Activated naive CD4-positive, alpha-beta T cell treated with anti-CD3 and anti-CD28 coated beads, Interleukin-2, amount 50 U/mL, for 72 hours (primary cell): Measurements from ENCODE around the gene CIRBP. TPM values are rescaled to one million over a fixed set of nuclear protein-coding genes. Genes with fewer than 3 reads are reported as not detected.

Experiments
- ATAC-seq, 2 donors: fragments of 150-1000 bp; cut with Tn5 transposase; 2 replicates each; pipeline ENCODE4 v1.10.0; 2021; ENCODE audit warnings: mild to moderate bottlenecking in 2 of 2, moderate library complexity in 2 of 2
- DNase-seq, 2 donors: peaks; one replicate each; pipeline ENCODE4 v3.0.0; 2021 to 2022; ENCODE audit warnings: low spot score in 2 of 2
- H3K27ac Mint-ChIP-seq, 2 donors: one replicate each; pipeline ENCODE4 v1.8.0; 2022; ENCODE audit warnings: mild to moderate bottlenecking in 2 of 2, mixed read lengths in 2 of 2
- H3K36me3 Mint-ChIP-seq, 2 donors: one replicate each; pipeline ENCODE4 v1.8.0; 2022; ENCODE audit warnings: mixed read lengths in 2 of 2
- H3K9me3 Mint-ChIP-seq, 2 donors: one replicate each; pipeline ENCODE4 v1.8.0; 2022; ENCODE audit warnings: mixed read lengths in 2 of 2
- total RNA-seq, 2 donors: library from RNA; stranded (reverse); gene quantifications; one replicate each; pipeline ENCODE4 v1.2.3, GENCODE V29; 2022

CIRBP gene
- total RNA-seq, 2 donors from 2014 or later = 148 to 157 TPM

DNA sequence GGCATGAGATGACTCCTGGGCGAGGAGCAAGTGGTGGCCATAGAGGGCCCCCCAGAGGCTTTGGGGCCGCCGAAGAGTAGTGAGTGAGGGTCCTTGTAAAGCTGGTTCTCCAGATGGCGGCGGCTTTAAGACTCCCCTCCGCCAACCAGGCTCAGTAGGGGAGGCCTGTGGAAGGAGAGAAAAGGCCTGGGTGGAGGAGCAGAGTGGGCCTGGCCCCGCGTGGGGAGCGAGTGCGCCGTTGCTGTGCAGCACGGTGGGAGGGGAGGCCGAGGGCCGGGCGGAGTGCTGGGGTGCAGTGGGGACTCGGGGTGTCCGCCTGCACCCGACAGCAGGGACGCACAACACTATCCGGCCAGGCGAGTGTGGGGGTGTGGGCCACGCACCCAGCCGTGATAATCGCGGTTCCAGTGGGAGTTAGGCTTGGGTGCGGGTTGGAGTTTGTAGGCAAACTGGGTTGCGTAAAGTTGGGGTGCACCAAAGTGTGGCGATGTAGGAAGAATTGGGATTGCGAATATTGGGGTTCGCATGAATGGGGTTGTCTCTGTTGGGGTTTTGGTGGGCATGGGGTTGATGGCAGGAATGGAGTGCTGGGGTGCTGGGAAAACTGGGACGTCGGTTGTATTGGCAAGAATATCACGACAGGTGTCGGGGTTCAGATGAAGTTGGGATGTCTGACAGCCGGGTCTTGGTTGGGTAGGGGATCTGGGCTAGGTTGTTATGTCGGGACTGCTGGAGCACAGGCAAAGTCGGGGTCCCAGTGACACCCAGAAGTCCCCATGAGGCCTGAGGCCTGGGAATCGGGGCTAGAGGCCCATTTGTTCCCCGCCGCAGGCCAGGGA, 687 bp upstream of the CIRBP start:
- Mint-ChIP-seq H3K27ac (peak overlapping the region; percentile 82 to 95), H3K9me3 (no peaks in the 10 kb centered on the region), H3K36me3 (peaks cover 31 to 34% of the 10 kb centered on the region in 2 donors)
- ATAC-seq (no peak), DNase-seq (no peak)

GRCh38 chr19:1269478-1270212, 513 bp downstream of the CIRBP start:
- Mint-ChIP-seq H3K36me3 (peaks cover 34 to 38% of the 10 kb centered on the region in 2 donors), H3K9me3 (no peaks in the 10 kb centered on the region), H3K27ac (peak overlapping the region; percentile 95 to 99)
- DNase-seq = peak; percentile 89 to 92
- peak; percentile 28 to 34 for ATAC-seq

- Mint-ChIP-seq H3K36me3 (peaks cover 34 to 38% of the 10 kb centered on the region in 2 donors), H3K27ac (peak overlapping the region; percentile 95 to 99), H3K9me3 (no peaks in the 10 kb centered on the region)
- DNase-seq (no peak), ATAC-seq (no peak)
These were observed 1.2 kb downstream of the CIRBP start for GRCh38 chr19:1270213-1270853.

DNA sequence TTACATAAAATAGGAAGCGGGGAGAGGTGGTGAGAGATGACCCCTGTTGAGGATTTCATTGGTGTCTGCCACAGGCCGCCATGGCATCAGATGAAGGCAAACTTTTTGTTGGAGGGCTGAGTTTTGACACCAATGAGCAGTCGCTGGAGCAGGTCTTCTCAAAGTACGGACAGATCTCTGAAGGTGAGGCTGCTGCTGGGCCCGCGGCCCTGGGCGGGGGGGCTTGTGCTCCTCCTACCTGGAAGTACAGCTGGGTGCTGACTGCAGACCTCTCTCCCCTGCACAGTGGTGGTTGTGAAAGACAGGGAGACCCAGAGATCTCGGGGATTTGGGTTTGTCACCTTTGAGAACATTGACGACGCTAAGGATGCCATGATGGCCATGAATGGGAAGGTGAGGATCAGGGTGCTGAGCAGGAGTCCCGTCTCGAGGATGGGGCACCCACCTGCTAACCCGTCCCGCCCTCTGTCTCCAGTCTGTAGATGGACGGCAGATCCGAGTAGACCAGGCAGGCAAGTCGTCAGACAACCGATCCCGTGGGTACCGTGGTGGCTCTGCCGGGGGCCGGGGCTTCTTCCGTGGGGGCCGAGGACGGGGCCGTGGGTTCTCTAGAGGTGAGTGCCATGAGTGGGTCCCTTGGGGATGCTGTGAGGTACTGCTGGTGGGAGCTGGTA, 1.9 kb downstream of the CIRBP start:
- no peak for ATAC-seq
- no peak for DNase-seq
- H3K36me3 Mint-ChIP-seq = peaks cover 34 to 38% of the 10 kb centered on the region in 2 donors
- no peaks in the 10 kb centered on the region for H3K9me3 Mint-ChIP-seq
- peak overlapping the region; percentile 95 to 99 for H3K27ac Mint-ChIP-seq

DNA sequence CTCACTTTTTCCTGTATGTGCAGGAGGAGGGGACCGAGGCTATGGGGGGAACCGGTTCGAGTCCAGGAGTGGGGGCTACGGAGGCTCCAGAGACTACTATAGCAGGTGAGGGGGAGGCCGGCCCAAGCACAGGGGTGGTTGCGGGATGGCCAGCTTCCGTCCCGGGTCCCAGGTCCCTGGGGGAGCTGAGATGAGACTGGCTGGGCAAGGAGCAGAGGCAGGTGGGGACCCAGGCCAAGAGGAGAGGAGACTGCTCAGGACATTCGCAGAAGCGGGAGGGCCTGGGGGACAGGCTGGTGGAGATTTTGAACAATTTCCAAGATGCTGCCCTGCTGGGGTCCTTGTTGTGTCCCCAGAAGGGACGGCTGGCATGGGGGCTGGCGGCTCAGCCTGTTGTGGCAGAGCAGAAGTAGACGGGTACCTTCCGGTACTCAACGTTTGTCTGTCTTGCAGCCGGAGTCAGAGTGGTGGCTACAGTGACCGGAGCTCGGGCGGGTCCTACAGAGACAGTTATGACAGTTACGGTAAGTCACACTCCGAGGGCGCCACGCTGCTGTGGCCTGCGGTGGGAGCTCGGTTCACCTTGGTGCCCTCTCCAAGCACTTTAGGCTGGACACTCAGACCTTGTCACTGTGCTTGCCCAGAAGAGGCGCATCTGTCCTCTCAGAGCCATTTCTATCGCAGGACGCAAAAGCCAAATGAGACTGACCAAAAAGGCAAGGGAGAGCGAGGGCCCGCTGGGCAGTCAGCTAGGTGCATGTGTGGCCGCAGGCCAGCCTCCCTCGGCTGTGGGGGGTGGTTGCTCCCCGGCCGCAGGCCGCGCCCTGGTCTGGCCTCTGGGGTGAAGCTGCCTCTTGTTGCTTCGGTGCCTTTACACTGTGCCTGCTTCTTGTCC, 2.6 kb downstream of the CIRBP start:
- no peak for ATAC-seq

DNA sequence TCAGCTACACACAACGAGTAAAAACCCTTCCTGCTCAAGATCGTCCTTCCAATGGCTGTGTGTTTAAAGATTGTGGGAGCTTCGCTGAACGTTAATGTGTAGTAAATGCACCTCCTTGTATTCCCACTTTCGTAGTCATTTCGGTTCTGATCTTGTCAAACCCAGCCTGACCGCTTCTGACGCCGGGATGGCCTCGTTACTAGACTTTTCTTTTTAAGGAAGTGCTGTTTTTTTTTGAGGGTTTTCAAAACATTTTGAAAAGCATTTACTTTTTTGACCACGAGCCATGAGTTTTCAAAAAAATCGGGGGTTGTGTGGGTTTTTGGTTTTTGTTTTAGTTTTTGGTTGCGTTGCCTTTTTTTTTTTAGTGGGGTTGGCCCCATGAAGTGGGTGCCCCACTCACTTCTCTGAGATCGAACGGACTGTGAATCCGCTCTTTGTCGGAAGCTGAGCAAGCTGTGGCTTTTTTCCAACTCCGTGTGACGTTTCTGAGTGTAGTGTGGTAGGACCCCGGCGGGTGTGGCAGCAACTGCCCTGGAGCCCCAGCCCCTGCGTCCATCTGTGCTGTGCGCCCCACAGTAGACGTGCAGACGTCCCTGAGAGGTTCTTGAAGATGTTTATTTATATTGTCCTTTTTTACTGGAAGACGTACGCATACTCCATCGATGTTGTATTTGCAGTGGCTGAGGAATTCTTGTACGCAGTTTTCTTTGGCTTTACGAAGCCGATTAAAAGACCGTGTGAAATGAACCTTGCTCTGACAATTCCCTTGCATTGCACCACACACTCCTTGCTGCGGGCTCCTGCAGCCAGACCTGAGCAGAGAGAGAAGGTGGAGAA, 3.5 kb downstream of the CIRBP start:
- Mint-ChIP-seq H3K27ac (peak overlapping the region in 1 of 2 donors; percentile 94), H3K9me3 (no peaks in the 10 kb centered on the region), H3K36me3 (peaks cover 41 to 46% of the 10 kb centered on the region in 2 donors)
- DNase-seq (no peak), ATAC-seq (no peak)

More for the DNA sequence above, 2.6 kb downstream of the CIRBP start:
- DNase-seq = no peak
- H3K36me3 Mint-ChIP-seq = peaks cover 38 to 44% of the 10 kb centered on the region in 2 donors
- H3K27ac Mint-ChIP-seq = peak overlapping the region; percentile 95 to 99
- no peaks in the 10 kb centered on the region for H3K9me3 Mint-ChIP-seq

GRCh38 chr19:1273263-1274041, 4.3 kb downstream of the CIRBP start:
- Mint-ChIP-seq H3K9me3 (no peaks in the 10 kb centered on the region), H3K36me3 (peaks cover 41 to 46% of the 10 kb centered on the region in 2 donors), H3K27ac (peak overlapping the region; percentile 24 to 94)
- ATAC-seq = no peak
- no peak for DNase-seq

DNA sequence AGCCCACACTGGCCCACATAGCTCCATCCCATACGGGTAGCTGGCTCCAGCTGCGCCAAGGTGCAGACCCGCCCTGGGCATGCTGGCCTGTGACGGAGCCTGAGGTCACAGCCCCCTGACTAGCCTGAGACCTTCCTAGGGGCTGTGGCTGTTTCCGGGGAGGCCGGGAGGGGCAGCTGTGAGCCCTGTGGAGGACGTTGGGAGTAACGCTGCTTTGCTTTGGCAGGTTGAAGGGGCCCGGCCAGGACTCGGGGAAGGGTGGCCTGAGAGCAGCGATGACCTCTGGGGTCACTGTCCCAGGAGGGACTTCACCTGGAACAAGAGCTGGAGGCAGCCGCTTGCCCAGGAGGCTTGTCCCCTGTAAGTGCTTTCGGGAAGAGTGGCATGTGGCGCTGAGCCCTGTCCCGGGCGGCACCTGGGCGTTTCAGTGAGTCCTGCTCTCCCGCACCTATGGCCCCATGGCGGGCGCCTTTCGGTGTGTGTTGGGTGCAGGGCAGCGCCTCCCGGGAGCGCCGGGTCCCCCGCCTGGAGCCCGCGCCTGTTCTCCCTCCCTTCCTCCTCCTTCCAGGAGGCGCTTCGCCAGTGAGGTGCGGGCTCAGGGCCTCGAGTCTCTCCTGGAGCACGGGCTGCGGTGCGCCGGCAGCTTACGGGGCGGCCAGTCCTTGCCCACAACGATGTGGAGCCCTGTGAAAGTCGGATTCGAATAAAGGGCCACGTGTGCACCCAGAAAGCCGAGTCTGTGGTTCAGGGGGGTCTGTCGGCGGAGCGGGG, 5.1 kb downstream of the CIRBP start:
- H3K27ac Mint-ChIP-seq = peak overlapping the region; percentile 24 to 75
- ATAC-seq = no peak
- no peak for DNase-seq
- no peaks in the 10 kb centered on the region for H3K9me3 Mint-ChIP-seq
- H3K36me3 Mint-ChIP-seq = peaks cover 41 to 46% of the 10 kb centered on the region in 2 donors

GRCh38 chr19:1274852-1275259, 5.7 kb downstream of the CIRBP start:
- Mint-ChIP-seq H3K27ac (peak overlapping the region; percentile 24 to 72), H3K9me3 (no peaks in the 10 kb centered on the region), H3K36me3 (peaks cover 45% of the 10 kb centered on the region in 2 donors)
- no peak for ATAC-seq
- DNase-seq = no peak

DNA sequence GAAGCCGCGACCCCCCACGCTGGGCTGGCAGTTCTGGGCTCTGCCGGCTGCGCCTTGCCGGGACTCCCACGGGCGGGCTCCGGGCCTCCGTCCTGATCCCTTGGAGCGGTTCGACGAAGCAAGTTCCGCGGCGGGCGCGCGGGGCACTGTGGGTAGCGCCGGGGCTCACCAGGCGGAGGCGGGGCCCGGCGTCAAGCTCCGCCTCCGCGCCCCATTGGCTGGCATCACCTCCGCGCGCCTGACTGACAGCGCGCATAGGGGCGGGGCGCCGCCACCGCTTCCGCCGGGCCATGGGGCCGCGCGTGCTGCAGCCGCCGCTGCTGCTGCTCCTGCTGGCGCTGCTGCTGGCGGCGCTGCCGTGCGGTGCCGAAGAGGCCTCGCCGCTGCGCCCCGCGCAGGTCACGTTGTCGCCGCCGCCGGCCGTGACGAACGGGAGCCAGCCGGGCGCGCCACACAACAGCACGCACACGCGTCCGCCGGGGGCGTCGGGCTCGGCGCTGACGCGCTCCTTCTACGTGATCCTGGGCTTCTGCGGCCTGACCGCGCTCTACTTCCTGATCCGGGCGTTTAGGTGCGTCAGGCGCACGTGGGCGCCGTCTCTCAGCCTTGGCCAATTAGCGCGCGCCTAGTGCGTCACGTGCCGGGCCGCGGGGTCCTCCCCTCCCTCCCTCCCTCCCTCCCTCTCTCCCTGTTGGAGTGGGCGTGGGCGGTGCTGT, 6.3 kb downstream of the CIRBP start, which contains the start of gene FAM174C:
Gene FAM174C, plus strand, starts transcription at position 271 of the 716 bp plus-strand sequence. Its CDS starts 20 bp downstream, at position 291.
- Mint-ChIP-seq H3K36me3 (peaks cover 39 to 44% of the 10 kb centered on the region in 2 donors), H3K9me3 (no peaks in the 10 kb centered on the region), H3K27ac (peak within 1 kb of the TSS; percentile 88 to 96)

GRCh38 chr19:1275976-1276627, 7.0 kb downstream of the CIRBP start:
- Mint-ChIP-seq H3K9me3 (no peaks in the 10 kb centered on the region), H3K36me3 (peaks cover 32 to 37% of the 10 kb centered on the region in 2 donors), H3K27ac (peak overlapping the region; percentile 88 to 96)
- peak; percentile 51 to 73 for DNase-seq
- no peak for ATAC-seq

More for the DNA sequence above, 6.3 kb downstream of the CIRBP start, which contains the start of gene FAM174C:
- peak; percentile 87 to 90 for ATAC-seq
- peak; percentile 92 to 97 for DNase-seq

- DNase-seq = no peak
- Mint-ChIP-seq H3K27ac (peak overlapping the region; percentile 88 to 96), H3K36me3 (peaks cover 27 to 32% of the 10 kb centered on the region in 2 donors), H3K9me3 (no peaks in the 10 kb centered on the region)
- ATAC-seq = no peak
These were observed 7.5 kb downstream of the CIRBP start for GRCh38 chr19:1276628-1277022.
